RCC 7860 (cell line): ENCODE data around the gene SYT12.

Experiments used
- DNase-seq: peaks from one replicate; pipeline ENCODE4 v3.0.0-alpha.2; 2015; ENCODE audit warnings: low spot score
- FAIRE-seq: peaks from 2 replicates; lab custom pipeline; 2012; peaks lifted over from hg19 to GRCh38; lab: Jason Lieb, UNC

The SYT12 gene

GRCh38 chr11:67054346-67054835, 31.5 kb downstream of the SYT12 start:
- DNase-seq (peak; percentile 74), FAIRE-seq (peak; percentile 78)

- no peak for FAIRE-seq
- peak; percentile 83 for DNase-seq
These were observed 32.0 kb downstream of the SYT12 start for GRCh38 chr11:67054836-67055523.

- DNase-seq (no peak), FAIRE-seq (no peak)
These were observed 32.9 kb downstream of the SYT12 start for GRCh38 chr11:67055812-67056211.

- no peak for DNase-seq
These were observed 33.6 kb downstream of the SYT12 start, which contains the start of gene RHOD for GRCh38 chr11:67056267-67057204. TSS of gene RHOD (plus strand) at chr11:67056847. CDS start at chr11:67056903, 56 bp downstream.

GRCh38 chr11:67057205-67057672, 34.3 kb downstream of the SYT12 start:
- DNase-seq (no peak), FAIRE-seq (no peak)

More at GRCh38 chr11:67056267-67057204, 33.6 kb downstream of the SYT12 start, which contains the start of gene RHOD:
- FAIRE-seq: no peak

- FAIRE-seq: no peak
These were observed 35.6 kb downstream of the SYT12 start for GRCh38 chr11:67058506-67058905.

GRCh38 chr11:67059671-67060070, 36.7 kb downstream of the SYT12 start:
- FAIRE-seq: no peak
- no peak for DNase-seq

More at GRCh38 chr11:67058506-67058905, 35.6 kb downstream of the SYT12 start:
- no peak for DNase-seq

- no peak for FAIRE-seq
- DNase-seq: peak; percentile 30
These were observed 37.2 kb downstream of the SYT12 start for GRCh38 chr11:67060111-67060522.

GRCh38 chr11:67062526-67063373, 39.8 kb downstream of the SYT12 start:
- no peak for FAIRE-seq
- DNase-seq: peak; percentile 20

- DNase-seq (no peak), FAIRE-seq (no peak)
These were observed 43.4 kb downstream of the SYT12 start for GRCh38 chr11:67066333-67066709.

- peak; percentile 16 for DNase-seq
- no peak for FAIRE-seq
These were observed 48.7 kb downstream of the SYT12 start for GRCh38 chr11:67071420-67072284.

- DNase-seq (no peak), FAIRE-seq (no peak)
These were observed 49.4 kb downstream of the SYT12 start for GRCh38 chr11:67072295-67072694.

GRCh38 chr11:67073908-67074307, 51.0 kb downstream of the SYT12 start:
- FAIRE-seq: no peak
- no peak for DNase-seq

GRCh38 chr11:67076202-67076601, 53.3 kb downstream of the SYT12 start:
- FAIRE-seq: no peak
- no peak for DNase-seq

GRCh38 chr11:67079065-67079705, 56.3 kb downstream of the SYT12 start:
- DNase-seq (no peak), FAIRE-seq (no peak)

GRCh38 chr11:67082071-67082791, 59.3 kb downstream of the SYT12 start:
- no peak for FAIRE-seq
- no peak for DNase-seq

GRCh38 chr11:67083786-67084366, 60.9 kb downstream of the SYT12 start:
- DNase-seq (no peak), FAIRE-seq (no peak)

GRCh38 chr11:67085617-67086016, 62.7 kb downstream of the SYT12 start:
- no peak for DNase-seq
- FAIRE-seq: no peak
